Measurements from ENCODE around the gene DCC.

Gene DCC

GRCh38 chr18:52950155-52950554, 610.2 kb downstream of the DCC start:
- DNase-seq, result no peak

GRCh38 chr18:52953387-52953786, 613.4 kb downstream of the DCC start:
- no peak for DNase-seq

GRCh38 chr18:52963481-52963880, 623.5 kb downstream of the DCC start:
- DNase-seq, result no peak

GRCh38 chr18:52970686-52971085, 630.7 kb downstream of the DCC start:
- no peak for DNase-seq

- no peak for DNase-seq
Measured at GRCh38 chr18:52971097-52971496, 631.1 kb downstream of the DCC start.

- no peak for DNase-seq
Measured at GRCh38 chr18:52979892-52980291, 639.9 kb downstream of the DCC start.

- no peak for DNase-seq
Measured at GRCh38 chr18:52991246-52991645, 651.2 kb downstream of the DCC start.

- no peak for DNase-seq
Measured at GRCh38 chr18:52992041-52992440, 652.0 kb downstream of the DCC start.

GRCh38 chr18:52995875-52996274, 655.9 kb downstream of the DCC start:
- no peak for DNase-seq

GRCh38 chr18:52999633-53000032, 659.6 kb downstream of the DCC start:
- DNase-seq, result no peak

GRCh38 chr18:53004798-53005197, 664.8 kb downstream of the DCC start:
- no peak for DNase-seq

GRCh38 chr18:53018791-53019190, 678.8 kb downstream of the DCC start:
- no peak for DNase-seq

GRCh38 chr18:53025247-53025646, 685.2 kb downstream of the DCC start:
- DNase-seq, result no peak

- no peak for DNase-seq
Measured at GRCh38 chr18:53028565-53028964, 688.6 kb downstream of the DCC start.

- DNase-seq, result no peak
Measured at GRCh38 chr18:53033128-53033527, 693.1 kb downstream of the DCC start.

- no peak for DNase-seq
Measured at GRCh38 chr18:53038608-53039007, 698.6 kb downstream of the DCC start.

- no peak for DNase-seq
Measured at GRCh38 chr18:53040286-53040685, 700.3 kb downstream of the DCC start.

- DNase-seq, result no peak
Measured at GRCh38 chr18:53056064-53056463, 716.1 kb downstream of the DCC start.

- DNase-seq, result no peak
Measured at GRCh38 chr18:53070788-53071187, 730.8 kb downstream of the DCC start.

- no peak for DNase-seq
Measured at GRCh38 chr18:53080687-53081086, 740.7 kb downstream of the DCC start.

- DNase-seq, result no peak
Measured at GRCh38 chr18:53093636-53094035, 753.6 kb downstream of the DCC start.

- no peak for DNase-seq
Measured at GRCh38 chr18:53101536-53102105, 761.6 kb downstream of the DCC start.

GRCh38 chr18:53114441-53114840, 774.4 kb downstream of the DCC start:
- no peak for DNase-seq

GRCh38 chr18:53115876-53116585, 776.0 kb downstream of the DCC start:
- DNase-seq, result no peak

- DNase-seq, result no peak
Measured at GRCh38 chr18:53117851-53118250, 777.9 kb downstream of the DCC start.

Data from activated T-cell treated with anti-CD3 and anti-CD28 coated beads for 4 hours (primary cell).